HepG2 (cell line): Measurements from ENCODE around the gene CYB5R3. TPM values are rescaled to one million over a fixed set of nuclear protein-coding genes. Genes with fewer than 3 reads are reported as not detected.

ENCODE experiments used
- MAZ ChIP-seq, 2 experiments: sonication (generic) in 1 of 2; formaldehyde crosslinking in 1 of 2; IDR thresholded peaks; 2 replicates each; pipeline versions ENCODE4 v1.5.0 to v1.6.1; 2012 to 2020; ENCODE audit warnings: low read depth in 2 of 2, mild to moderate bottlenecking in 2 of 2, borderline replicate concordance in 1 of 2, improper control_type of control experiment in 1 of 2, low read length in 1 of 2, missing genetic modification reagents in 1 of 2, moderate library complexity in 1 of 2
- MLLT10 ChIP-seq: sonication (generic); formaldehyde crosslinking; IDR thresholded peaks from 2 replicates; pipeline ENCODE4 v1.4.0; 2020; ENCODE audit warnings: missing genetic modification reagents
- MXD3 ChIP-seq: IDR thresholded peaks from 2 replicates; pipeline ENCODE4 v1.6.1; 2016; ENCODE audit warnings: mild to moderate bottlenecking, missing biosample characterization, missing genetic modification reagents
- NFYC ChIP-seq: IDR thresholded peaks from 2 replicates; pipeline ENCODE4 v1.6.1; 2016; ENCODE audit warnings: missing genetic modification reagents, missing compliant biosample characterization
- PRPF4 ChIP-seq: fragments of 200-400 bp; formaldehyde crosslinking; IDR thresholded peaks from 2 replicates; pipeline ENCODE4 v1.6.1; 2016; ENCODE audit warnings: low read length, low read depth; ENCODE audit not compliant: poor library complexity, severe bottlenecking
- REPIN1 ChIP-seq: sonication (generic); formaldehyde crosslinking; IDR thresholded peaks from 2 replicates; pipeline ENCODE4 v1.8.0; 2022; ENCODE audit warnings: missing genetic modification reagents, low read depth, mild to moderate bottlenecking, borderline replicate concordance
- SRSF9 ChIP-seq: fragments of 200-400 bp; formaldehyde crosslinking; IDR thresholded peaks from 2 replicates; pipeline ENCODE4 v1.6.1; 2018; ENCODE audit warnings: borderline replicate concordance, mild to moderate bottlenecking, low read depth, low read length; ENCODE audit not compliant: insufficient read depth, poor library complexity, severe bottlenecking
- TRIM24 ChIP-seq: sonication (generic); formaldehyde crosslinking; IDR thresholded peaks from 2 replicates; pipeline ENCODE4 v1.8.0; 2022; ENCODE audit warnings: mild to moderate bottlenecking, missing genetic modification reagents
- XRCC5 ChIP-seq: fragments of 200-400 bp; formaldehyde crosslinking; optimal IDR thresholded peaks from 2 replicates; pipeline ENCODE3; 2017; ENCODE audit warnings: mild to moderate bottlenecking, low read length
- ZBTB42 ChIP-seq: sonication (generic); formaldehyde crosslinking; IDR thresholded peaks from 2 replicates; pipeline ENCODE4 v1.5.0; 2020; ENCODE audit warnings: mild to moderate bottlenecking, missing genetic modification reagents
- ZHX2 ChIP-seq, 2 experiments: sonication (generic) in 1 of 2; formaldehyde crosslinking in 1 of 2; IDR thresholded peaks; 2 replicates each; pipeline versions ENCODE4 v1.6.1 to v1.9.0; 2014 to 2022; ENCODE audit warnings: antibody characterized with exemption in 1 of 2, borderline replicate concordance in 1 of 2, inconsistent platforms in 1 of 2, low read depth in 1 of 2, missing genetic modification reagents in 1 of 2
- ZIK1 ChIP-seq: sonication (generic); formaldehyde crosslinking; IDR thresholded peaks from 2 replicates; pipeline ENCODE4 v1.5.0; 2020; ENCODE audit warnings: mild to moderate bottlenecking, low read depth, missing genetic modification reagents, borderline replicate concordance
- ZNF20 ChIP-seq: sonication (generic); formaldehyde crosslinking; IDR thresholded peaks from 2 replicates; pipeline ENCODE4 v1.4.0; 2020; ENCODE audit warnings: mild to moderate bottlenecking, moderate library complexity, missing genetic modification reagents
- ZNF235 ChIP-seq: sonication (generic); formaldehyde crosslinking; IDR thresholded peaks from 2 replicates; pipeline ENCODE4 v1.8.1; 2023; ENCODE audit warnings: mild to moderate bottlenecking, missing genetic modification reagents, borderline replicate concordance
- ZNF7 ChIP-seq: IDR thresholded peaks from 2 replicates; pipeline ENCODE4 v1.6.1; 2016; ENCODE audit warnings: missing biosample characterization, missing genetic modification reagents
- ZNF747 ChIP-seq: sonication (generic); formaldehyde crosslinking; IDR thresholded peaks from 2 replicates; pipeline ENCODE4 v1.8.1; 2023; ENCODE audit warnings: missing genetic modification reagents, mild to moderate bottlenecking, borderline replicate concordance
- ZSCAN9 ChIP-seq: IDR thresholded peaks from 2 replicates; pipeline ENCODE4 v1.6.1; 2016; ENCODE audit warnings: borderline replicate concordance
- polyA plus RNA-seq, 8 experiments: library from polyadenylated mRNA; depleted of rRNA in 3 of 8; stranded (reverse) in 7 of 8; unstranded in 1 of 8; fragments of >200 nt; fragmentation: Illumina TruSeq in 4 of 8; extraction: Trizol in 4 of 8; gene quantifications; 2 replicates each; pipeline versions ENCODE4 v1.2.1 to v1.2.3, GENCODE V29; 2011 to 2016; ENCODE audit warnings: low read depth in 4 of 8, missing spikeins in 1 of 8, mixed read lengths in 1 of 8; ENCODE audit not compliant: insufficient read depth in 1 of 8
- total RNA-seq, 5 experiments: library from RNA; depleted of rRNA; stranded (reverse); fragments of >200 nt; fragmentation: Illumina TruSeq; extraction: Trizol; gene quantifications; 2 replicates each; pipeline ENCODE4 v1.2.3, GENCODE V29; 2016; ENCODE audit warnings: low read depth in 1 of 5
- TF ChIP-seq, protein P1 (sequence below): sonication (generic); formaldehyde crosslinking; IDR thresholded peaks from 2 replicates; pipeline ENCODE4 v1.8.0; 2022; ENCODE audit warnings: mild to moderate bottlenecking, missing genetic modification reagents, moderate library complexity

CYB5R3 gene
- total and polyA plus RNA-seq, 2 of the 13 experiments (the other 11 are each of a cell fraction or from before 2014, with no cell fraction given), result 32.4 to 305 TPM

DNA sequence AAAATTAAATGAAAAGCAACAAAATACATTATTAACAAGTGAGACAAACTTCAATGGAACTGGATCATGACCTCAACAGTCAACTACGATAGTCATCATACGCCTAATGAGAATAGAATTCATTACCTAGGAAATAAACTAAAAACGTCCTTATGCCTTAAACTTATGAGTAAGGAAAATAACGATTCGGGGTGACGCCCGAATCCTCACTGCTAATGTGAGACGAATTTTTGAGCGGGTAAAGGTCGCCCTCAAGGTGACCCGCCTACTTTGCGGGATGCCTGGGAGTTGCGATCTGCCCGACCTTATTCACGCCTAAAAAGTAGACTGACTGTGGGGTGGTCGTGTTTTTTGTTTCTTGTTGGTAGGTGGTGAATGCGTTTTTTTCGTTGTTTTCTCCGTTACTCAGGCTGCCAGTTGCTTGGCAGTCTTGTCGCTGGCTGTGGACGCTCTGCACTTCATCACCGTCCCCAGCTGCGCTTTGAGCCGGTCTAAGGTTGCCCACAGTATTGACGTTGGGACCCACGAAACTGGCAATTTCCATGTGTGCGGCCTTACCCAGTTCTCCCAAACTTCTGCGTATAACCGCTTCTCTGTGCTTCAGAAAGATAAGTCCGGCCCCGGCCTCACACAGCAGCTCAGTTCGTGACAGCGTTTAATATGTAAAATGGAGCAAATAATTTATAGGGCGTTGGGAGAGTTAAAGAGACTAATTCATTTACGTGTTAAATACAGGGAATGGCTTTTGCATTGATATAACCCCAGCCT lies 33.9 kb downstream of the CYB5R3 start (continued):
- TF ChIP-seq ZHX2 (IDR thresholded peaks at IDR 0.05; ENCODE audit: low read depth) (no peak), ZHX2 (CRISPR knock-in tag; IDR thresholded peaks at IDR 0.05; ENCODE audit: borderline replicate concordance) (no peak), MLLT10 (CRISPR knock-in tag) (no peak), ZSCAN9 (peak; percentile 95), ZBTB42 (CRISPR knock-in tag) (no peak; the same call in 1 of the 2 replicates), ZNF20 (CRISPR knock-in tag) (peak; percentile 81; the same call in 1 of the 2 replicates), REPIN1 (CRISPR knock-in tag) (peak; percentile 99), ZNF7 (CRISPR knock-in tag) (peak; percentile 40; the same call in 1 of the 2 replicates), MAZ (IDR thresholded peaks at IDR 0.05; ENCODE audit: borderline replicate concordance, low read depth, low read length) (peak; percentile 81; the same call in 1 of the 2 replicates), MAZ (CRISPR knock-in tag; IDR thresholded peaks at IDR 0.05; ENCODE audit: low read depth) (no peak), PRPF4 (no peak), XRCC5 (no peak), ZNF235 (CRISPR knock-in tag) (peak; percentile 78; the same call in 1 of the 2 replicates), NFYC (CRISPR knock-in tag) (no peak; the same call in none of the 2 replicates), MXD3 (CRISPR knock-in tag) (no peak; the same call in 1 of the 2 replicates), TRIM24 (CRISPR knock-in tag) (no peak), ZNF747 (CRISPR knock-in tag) (no peak; the same call in none of the 2 replicates), SRSF9 (no peak), ZIK1 (CRISPR knock-in tag) (no peak; the same call in 1 of the 2 replicates)
- TF ChIP-seq, protein P1, sequence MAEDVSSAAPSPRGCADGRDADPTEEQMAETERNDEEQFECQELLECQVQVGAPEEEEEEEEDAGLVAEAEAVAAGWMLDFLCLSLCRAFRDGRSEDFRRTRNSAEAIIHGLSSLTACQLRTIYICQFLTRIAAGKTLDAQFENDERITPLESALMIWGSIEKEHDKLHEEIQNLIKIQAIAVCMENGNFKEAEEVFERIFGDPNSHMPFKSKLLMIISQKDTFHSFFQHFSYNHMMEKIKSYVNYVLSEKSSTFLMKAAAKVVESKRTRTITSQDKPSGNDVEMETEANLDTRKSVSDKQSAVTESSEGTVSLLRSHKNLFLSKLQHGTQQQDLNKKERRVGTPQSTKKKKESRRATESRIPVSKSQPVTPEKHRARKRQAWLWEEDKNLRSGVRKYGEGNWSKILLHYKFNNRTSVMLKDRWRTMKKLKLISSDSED (CRISPR knock-in tag), result no peak
